ENCODE results near the gene ARHGAP12.
"Not testable (repeated sequence)": the region's sequence is repeated elsewhere in the genome, so short reads cannot be mapped to it uniquely, and the experiment has no call there.

The ARHGAP12 gene, protein sequence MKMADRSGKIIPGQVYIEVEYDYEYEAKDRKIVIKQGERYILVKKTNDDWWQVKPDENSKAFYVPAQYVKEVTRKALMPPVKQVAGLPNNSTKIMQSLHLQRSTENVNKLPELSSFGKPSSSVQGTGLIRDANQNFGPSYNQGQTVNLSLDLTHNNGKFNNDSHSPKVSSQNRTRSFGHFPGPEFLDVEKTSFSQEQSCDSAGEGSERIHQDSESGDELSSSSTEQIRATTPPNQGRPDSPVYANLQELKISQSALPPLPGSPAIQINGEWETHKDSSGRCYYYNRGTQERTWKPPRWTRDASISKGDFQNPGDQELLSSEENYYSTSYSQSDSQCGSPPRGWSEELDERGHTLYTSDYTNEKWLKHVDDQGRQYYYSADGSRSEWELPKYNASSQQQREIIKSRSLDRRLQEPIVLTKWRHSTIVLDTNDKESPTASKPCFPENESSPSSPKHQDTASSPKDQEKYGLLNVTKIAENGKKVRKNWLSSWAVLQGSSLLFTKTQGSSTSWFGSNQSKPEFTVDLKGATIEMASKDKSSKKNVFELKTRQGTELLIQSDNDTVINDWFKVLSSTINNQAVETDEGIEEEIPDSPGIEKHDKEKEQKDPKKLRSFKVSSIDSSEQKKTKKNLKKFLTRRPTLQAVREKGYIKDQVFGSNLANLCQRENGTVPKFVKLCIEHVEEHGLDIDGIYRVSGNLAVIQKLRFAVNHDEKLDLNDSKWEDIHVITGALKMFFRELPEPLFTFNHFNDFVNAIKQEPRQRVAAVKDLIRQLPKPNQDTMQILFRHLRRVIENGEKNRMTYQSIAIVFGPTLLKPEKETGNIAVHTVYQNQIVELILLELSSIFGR

DNA sequence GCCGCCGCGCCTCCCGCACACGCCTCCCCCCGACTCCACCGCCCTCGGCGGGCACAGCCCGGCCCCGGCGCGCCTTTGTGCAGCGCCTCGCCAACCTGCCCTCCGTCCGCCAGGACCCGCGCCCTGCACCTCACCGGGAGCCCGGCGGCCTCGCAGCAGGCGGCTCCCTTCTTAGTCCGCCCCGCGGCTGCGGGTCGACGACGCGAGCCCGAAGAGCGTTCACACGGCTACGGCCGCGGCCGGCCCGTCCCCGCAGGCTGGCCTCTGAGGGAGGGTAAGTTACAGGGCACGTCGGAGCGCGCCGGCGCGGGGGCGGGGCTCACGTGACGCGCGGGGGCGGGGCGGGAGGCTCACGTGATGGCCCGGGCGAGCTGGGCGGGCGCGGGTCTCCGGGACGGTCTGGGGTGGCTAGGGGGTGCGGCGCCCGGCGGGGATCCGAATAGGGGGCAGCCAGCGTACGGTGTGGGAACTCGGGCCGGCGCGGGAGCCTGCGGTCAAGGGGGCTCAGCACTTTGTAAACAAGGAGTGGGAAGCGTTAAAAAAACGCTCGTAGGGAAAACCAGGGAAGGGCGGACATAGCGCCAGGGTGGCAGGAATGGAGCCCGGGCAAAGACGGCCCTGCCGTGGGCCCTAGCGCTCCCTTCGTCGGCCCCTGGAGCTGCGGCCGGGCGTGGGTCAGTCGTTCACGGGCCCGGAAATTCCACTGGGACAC is at the start of gene ARHGAP12:
TSS of gene ARHGAP12 (minus strand) at position 283 of the 712 bp plus-strand sequence. CDS start 19,976 bp downstream, outside the sequence.
- intact Hi-C loops (cut with DNase I): loop anchor here (10.0 kb wide), 1 partner anchor 126 kb away; the partner anchor contains the start of gene KIF5B
- peak; percentile 75 to 97 (median 82) for DNase-seq

DNA sequence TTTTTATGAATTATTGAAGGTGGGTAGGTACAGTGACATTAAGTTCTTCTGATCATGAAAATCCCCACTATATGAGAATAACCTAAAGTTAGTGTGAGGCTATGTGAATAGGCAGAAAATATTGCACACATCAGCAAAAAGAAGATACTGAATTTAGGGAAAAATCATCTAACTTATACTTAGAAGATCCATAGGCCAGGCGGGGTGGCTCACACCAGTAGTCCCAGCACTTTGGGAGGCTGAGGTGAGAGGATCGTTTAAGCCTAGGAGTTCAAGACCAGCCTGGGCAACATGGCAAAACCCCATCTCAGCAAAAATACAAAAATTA is 49.5 kb upstream of the ARHGAP12 start:
- intact Hi-C loops (cut with DNase I): no loop called here

DNA sequence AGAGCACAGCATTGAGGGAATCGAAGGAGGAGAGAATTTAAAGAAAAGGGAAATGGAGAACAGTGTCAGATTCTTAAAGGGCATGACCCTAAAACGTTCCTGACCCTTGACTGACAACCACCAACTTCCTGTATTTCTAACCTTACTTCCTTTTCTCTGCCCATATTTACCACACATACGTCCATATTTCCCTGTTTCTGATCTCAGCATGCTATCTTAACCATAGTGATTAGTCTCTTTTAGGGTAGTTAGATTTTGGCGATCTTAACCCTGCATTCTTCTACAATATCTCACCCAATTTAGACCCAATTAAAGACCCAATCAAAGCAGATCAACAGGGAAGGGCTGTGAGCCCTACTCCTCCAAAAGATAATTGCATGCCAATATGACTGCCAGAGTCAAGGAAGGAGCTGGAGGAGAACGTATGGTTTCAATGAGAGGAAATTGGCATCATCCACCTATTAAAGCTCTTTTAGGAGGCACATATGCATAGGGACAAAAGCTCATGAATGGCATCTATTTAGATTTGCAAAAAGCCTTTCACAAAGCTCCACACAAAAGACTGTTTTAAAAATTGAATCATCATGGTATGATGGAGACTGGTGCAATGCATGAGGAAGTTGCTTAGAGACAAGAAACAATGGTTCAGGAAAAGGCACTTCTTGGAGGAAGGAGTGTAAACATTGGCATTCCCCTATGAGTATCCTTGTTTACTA is 49.0 kb upstream of the ARHGAP12 start:
- intact Hi-C loops (cut with DNase I): no loop called here
- DNase-seq: no peak

More for the DNA sequence above, 49.5 kb upstream of the ARHGAP12 start:
- no peak for DNase-seq

DNA sequence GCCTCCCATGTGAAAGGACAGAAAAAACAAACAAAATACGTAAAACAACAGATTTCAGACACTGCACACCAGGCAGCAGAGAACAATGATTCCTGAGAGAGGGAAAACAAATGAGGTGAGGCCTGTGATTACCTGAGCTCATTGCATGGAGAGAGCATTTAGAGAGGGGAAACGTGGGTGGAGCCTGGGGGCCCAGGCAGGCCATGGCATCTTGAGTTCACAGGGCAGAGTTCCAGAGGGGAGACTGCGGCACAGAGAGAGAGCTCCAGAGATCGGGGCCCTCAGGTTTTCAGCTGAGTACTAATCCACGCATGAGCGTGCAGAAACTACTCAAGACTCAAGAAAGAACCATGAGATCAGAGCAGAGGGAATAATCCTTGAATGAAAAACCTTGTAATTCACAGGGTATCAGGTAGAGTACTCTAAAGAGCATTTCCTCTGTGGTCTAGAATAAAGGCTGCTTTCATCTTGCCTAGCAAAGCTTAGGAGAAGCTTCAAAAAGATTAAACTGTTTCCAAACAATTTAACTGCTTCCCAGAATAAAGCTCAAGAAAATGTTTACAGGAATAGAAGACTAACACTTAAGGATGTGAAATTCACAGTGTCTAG is 46.6 kb upstream of the ARHGAP12 start:
- intact Hi-C loops (cut with DNase I): no loop called here
- peak in 1 of 10 donors; percentile 32 for DNase-seq

- no peak for DNase-seq
- intact Hi-C loops (cut with DNase I): no loop called here
Observed at GRCh38 chr10:31974434-31975124, 45.9 kb upstream of the ARHGAP12 start.

GRCh38 chr10:31972519-31973041 is 43.9 kb upstream of the ARHGAP12 start:
- peak in 1 of 10 donors; percentile 31 for DNase-seq
- intact Hi-C loops (cut with DNase I): no loop called here

GRCh38 chr10:31969847-31970246 is 41.2 kb upstream of the ARHGAP12 start:
- DNase-seq; intact Hi-C loops (cut with DNase I): not testable (repeated sequence)

DNA sequence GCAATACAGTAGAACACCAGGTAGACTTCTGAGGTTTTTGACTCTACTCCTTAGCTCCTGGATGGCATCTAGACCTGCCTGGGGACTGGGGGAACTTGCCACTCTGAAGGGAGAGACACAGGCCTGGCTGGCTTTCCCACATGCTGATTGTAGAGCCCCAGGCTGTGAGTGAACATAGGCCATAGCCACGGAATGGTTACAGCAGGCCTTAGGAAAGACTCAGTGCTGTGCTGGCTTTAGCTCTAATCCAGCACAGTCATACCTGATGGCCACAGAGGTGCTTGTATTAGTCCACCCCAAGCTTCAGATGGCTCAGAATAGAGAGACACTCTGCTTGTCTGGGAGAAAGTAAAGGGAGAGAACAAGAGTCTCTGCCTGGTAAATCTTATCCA is 35.0 kb upstream of the ARHGAP12 start:
- no peak for DNase-seq
- intact Hi-C loops (cut with DNase I): no loop called here

- DNase-seq: no peak
- intact Hi-C loops (cut with DNase I): no loop called here
Observed at GRCh38 chr10:31962826-31963588, 34.4 kb upstream of the ARHGAP12 start.

DNA sequence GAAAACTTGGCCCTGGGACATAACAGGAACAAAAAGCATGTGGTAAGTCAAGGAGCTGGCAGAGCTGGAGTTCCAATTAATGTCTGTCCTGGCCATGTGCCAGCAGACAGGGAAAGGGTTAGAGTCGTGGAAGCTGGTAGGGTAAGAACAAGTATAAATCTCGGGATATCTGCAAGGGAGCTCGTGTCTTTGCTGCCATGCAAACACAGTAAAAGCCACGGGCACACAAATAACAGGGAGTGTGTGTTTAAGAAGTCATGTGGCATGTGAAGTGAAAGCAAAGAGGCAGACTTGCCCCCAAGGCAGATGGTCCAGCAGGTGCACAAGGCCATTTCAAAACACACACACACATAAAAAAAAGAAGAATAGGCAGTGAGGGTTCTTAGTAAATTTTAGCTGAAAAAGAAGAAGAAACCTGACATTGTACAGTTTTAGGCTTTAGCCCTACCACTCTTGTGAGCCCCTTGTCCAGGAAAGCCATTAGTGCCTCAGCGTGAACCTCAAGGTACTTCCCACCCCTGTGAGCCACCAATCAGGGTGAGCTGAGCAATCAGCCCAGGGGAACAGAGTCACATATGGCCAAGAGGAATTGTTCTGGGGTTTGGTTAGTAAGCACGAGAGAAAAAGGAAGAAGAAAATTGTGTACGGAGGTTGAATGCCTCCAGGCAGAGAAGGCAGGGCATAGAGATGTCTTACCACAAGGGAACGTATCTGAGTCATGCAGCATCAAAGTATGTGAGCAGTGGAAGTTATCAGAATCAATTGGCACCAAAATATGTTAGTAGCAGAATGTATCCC is 32.8 kb upstream of the ARHGAP12 start:
- intact Hi-C loops (cut with DNase I): no loop called here
- no peak for DNase-seq

GRCh38 chr10:31959461-31960173 is 31.0 kb upstream of the ARHGAP12 start:
- intact Hi-C loops (cut with DNase I): no loop called here
- DNase-seq: no peak

DNA sequence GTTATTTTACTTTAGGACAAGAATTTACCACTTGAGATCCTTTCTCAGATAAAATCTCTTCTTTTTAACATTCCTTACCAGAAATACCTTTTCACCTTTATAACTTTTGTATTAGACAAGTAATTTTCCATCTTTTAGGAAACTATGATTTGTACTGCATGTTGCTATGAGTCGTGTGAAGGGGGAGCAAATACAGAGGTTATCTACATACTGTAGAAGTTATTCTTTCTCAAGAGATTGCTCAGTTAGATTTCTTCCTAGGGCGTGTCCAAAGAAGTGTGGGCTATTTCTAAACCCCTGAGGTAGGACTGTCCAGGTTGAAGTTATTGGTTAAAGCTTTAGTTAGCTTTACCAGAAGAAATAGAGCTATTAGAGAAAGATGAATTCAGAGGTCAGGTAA is 30.2 kb upstream of the ARHGAP12 start:
- intact Hi-C loops (cut with DNase I): no loop called here
- no peak for DNase-seq

DNA sequence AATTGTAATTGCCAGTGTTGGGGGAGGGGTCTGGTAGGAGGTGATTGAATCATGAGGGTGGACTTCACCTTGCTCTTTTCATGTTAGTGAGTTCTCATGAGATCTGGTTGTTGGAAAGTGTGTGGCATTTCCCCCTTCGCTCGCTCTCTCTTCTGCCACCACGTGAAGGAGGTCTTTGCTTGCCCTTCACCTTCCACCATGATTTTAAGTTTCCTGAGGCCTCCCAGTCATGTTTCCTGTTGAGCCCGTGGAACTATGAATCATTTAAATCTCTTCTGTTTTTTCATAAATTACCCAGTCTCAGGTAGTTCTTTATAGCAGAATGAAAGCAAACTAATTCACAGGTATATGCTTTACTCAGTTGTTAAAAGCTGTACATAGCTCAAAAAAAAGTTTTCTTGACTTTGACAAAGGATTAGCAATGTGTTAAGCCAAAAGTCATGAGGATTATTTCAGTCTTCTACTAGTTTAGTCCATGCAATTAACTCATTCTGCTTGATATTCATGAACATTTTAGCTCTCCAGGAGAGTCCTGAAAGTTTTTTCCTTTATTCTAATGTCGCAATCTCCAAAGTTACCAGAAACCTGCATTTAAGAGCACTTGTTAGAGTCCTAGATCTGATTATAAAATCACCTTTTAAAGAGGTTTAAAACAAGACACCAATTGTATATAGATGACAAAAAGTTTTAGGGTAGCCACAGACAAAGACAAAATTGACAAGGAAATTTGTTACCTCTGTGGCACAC is 27.7 kb upstream of the ARHGAP12 start:
- intact Hi-C loops (cut with DNase I): no loop called here
- no peak for DNase-seq

DNA sequence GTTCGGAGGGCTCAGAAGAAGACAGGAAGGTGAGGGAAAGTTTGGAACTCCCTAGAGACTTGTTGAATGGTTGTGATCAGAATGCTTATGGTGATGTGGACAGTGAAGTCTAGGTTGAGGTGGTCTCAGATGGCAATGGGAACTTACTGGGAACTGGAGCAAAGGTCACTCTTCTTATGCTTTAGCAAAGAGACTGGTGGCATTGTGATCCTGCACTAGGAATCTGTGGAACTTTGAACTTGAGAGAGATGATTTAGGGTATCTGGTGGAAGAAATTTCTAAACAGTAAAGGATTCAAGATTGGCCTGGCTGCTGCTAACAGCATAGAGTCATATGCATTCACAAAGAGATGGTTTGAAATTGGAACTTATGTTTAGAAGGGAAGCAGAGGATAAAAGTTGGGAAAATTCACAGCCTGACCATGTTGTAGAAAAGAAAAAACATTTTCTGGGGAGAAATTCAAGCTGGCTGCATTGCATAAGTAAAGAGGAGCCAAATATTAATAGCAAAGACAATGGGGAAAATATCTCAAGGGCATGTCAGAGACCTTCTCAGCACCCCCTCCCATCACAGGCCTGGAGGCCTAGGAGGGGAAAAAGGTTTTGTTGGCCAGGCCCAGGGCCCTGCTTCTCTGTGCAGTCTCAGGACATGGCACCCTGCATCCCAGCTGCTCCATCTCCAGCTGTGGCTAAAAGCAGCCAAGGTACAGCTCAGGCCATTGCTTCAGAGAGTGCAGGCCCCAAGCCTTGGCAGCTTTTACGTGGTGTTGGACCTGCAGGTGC is 26.0 kb upstream of the ARHGAP12 start:
- DNase-seq: peak in 1 of 10 donors; percentile 35
- intact Hi-C loops (cut with DNase I): no loop called here

DNA sequence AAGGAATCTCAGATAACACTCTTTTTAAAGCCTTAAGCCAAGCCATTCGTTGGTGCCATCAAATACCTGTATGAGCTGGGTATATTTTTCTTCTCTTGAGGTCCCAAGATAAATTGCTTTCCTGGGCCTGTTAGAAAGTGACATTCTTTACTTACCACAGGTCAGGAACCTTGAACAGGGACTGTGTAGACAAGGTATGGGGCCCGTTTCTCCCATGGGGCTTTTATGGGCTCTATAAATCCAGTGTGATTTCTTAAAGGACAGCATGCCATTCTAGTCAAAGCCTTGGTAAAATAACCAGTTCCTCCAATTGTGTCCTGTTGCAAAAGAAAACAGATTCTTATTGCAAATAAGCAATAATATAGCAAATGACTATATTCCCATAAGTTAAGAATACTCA is 24.8 kb upstream of the ARHGAP12 start:
- intact Hi-C loops (cut with DNase I): no loop called here
- no peak for DNase-seq

Data from posterior cingulate gyrus (tissue), 11 donors.